ENCODE measurements around the gene CTH.
"Not testable (repeated sequence)": the region's sequence is repeated elsewhere in the genome, so short reads cannot be mapped to it uniquely, and the experiment has no call there.

Gene CTH

GRCh38 chr1:70405780-70406416 lies 5.2 kb upstream of the CTH start:
- in situ Hi-C loops (cut with MboI; ENCODE audit: low sequenced_read_pairs): no loop called here

GRCh38 chr1:70409136-70409535 lies 1.9 kb upstream of the CTH start:
- in situ Hi-C loops (cut with MboI; ENCODE audit: low sequenced_read_pairs): no loop called here

GRCh38 chr1:70411360-70411844 lies 334 bp downstream of the CTH start:
- in situ Hi-C loops (cut with MboI; ENCODE audit: low sequenced_read_pairs): no loop called here

GRCh38 chr1:70415882-70416281 lies 4.8 kb downstream of the CTH start:
- in situ Hi-C loops (cut with MboI; ENCODE audit: low sequenced_read_pairs): no loop called here

- in situ Hi-C loops (cut with MboI; ENCODE audit: low sequenced_read_pairs): not testable (repeated sequence)
Observed at GRCh38 chr1:70418973-70419734, 8.1 kb downstream of the CTH start.

- in situ Hi-C loops (cut with MboI; ENCODE audit: low sequenced_read_pairs): no loop called here
Observed at GRCh38 chr1:70420320-70420719, 9.3 kb downstream of the CTH start.

GRCh38 chr1:70426154-70427131 lies 15.4 kb downstream of the CTH start:
- in situ Hi-C loops (cut with MboI; ENCODE audit: low sequenced_read_pairs): no loop called here

- in situ Hi-C loops (cut with MboI; ENCODE audit: low sequenced_read_pairs): no loop called here
Observed at GRCh38 chr1:70427976-70428375, 16.9 kb downstream of the CTH start.

GRCh38 chr1:70429219-70429618 lies 18.2 kb downstream of the CTH start:
- in situ Hi-C loops (cut with MboI; ENCODE audit: low sequenced_read_pairs): no loop called here

GRCh38 chr1:70429757-70430156 lies 18.7 kb downstream of the CTH start:
- in situ Hi-C loops (cut with MboI; ENCODE audit: low sequenced_read_pairs): no loop called here

- in situ Hi-C loops (cut with MboI; ENCODE audit: low sequenced_read_pairs): no loop called here
Observed at GRCh38 chr1:70431317-70431716, 20.2 kb downstream of the CTH start.

- in situ Hi-C loops (cut with MboI; ENCODE audit: low sequenced_read_pairs): no loop called here
Observed at GRCh38 chr1:70431874-70432273, 20.8 kb downstream of the CTH start.

- in situ Hi-C loops (cut with MboI; ENCODE audit: low sequenced_read_pairs): no loop called here
Observed at GRCh38 chr1:70434253-70434859, 23.3 kb downstream of the CTH start.

- in situ Hi-C loops (cut with MboI; ENCODE audit: low sequenced_read_pairs): no loop called here
Observed at GRCh38 chr1:70436622-70437251, 25.7 kb downstream of the CTH start.

GRCh38 chr1:70438529-70438928 lies 27.5 kb downstream of the CTH start:
- in situ Hi-C loops (cut with MboI; ENCODE audit: low sequenced_read_pairs): no loop called here

GRCh38 chr1:70440642-70441391 lies 29.7 kb downstream of the CTH start:
- in situ Hi-C loops (cut with MboI; ENCODE audit: low sequenced_read_pairs): no loop called here

GRCh38 chr1:70441392-70442035 lies 30.4 kb downstream of the CTH start:
- in situ Hi-C loops (cut with MboI; ENCODE audit: low sequenced_read_pairs): no loop called here

- in situ Hi-C loops (cut with MboI; ENCODE audit: low sequenced_read_pairs): no loop called here
Observed at GRCh38 chr1:70442490-70442889, 31.4 kb downstream of the CTH start.

GRCh38 chr1:70443739-70444138 lies 32.7 kb downstream of the CTH start:
- in situ Hi-C loops (cut with MboI; ENCODE audit: low sequenced_read_pairs): no loop called here

Data from HL-60/S4 treated with retinoic acid at 250 ng/mL for 4 days and 3 days (cell line).